HL-60 (cell line): ENCODE measurements around the gene FAM78B.

ENCODE experiments used
- CTCF ChIP-seq: IDR thresholded peaks from one replicate; pipeline ENCODE4 v1.5.1; 2011; ENCODE audit warnings: low read length, control low read depth, inconsistent platforms; ENCODE audit not compliant: insufficient read depth
- GABPA ChIP-seq: IDR thresholded peaks from 2 replicates; pipeline ENCODE4 v1.6.1; 2012; ENCODE audit warnings: low read depth
- POLR2AphosphoS5 ChIP-seq: IDR thresholded peaks from 2 replicates; pipeline ENCODE4 v1.6.1; 2012; ENCODE audit warnings: low read depth
- REST ChIP-seq: IDR thresholded peaks from 2 replicates; pipeline ENCODE4 v1.6.1; 2012; ENCODE audit warnings: low read depth; ENCODE audit not compliant: insufficient replicate concordance
- SPI1 ChIP-seq: IDR thresholded peaks from 2 replicates; pipeline ENCODE4 v1.6.1; 2012; ENCODE audit warnings: low read depth, mild to moderate bottlenecking, borderline replicate concordance

- TF ChIP-seq CTCF (no peak), REST (no peak), POLR2AphosphoS5 (no peak), GABPA (no peak), SPI1 (no peak)
Measured at GRCh38 chr1:166151804-166152203, 15.0 kb downstream of the FAM78B start.
